Activated CD8-positive, alpha-beta memory T cell treated with anti-CD3 and anti-CD28 coated beads for 48 hours (primary cell): ENCODE results near the gene CDK14.

Experiments
- DNase-seq, 3 experiments: peaks; one replicate each; pipeline ENCODE4 v3.0.0-alpha.2; 2020; ENCODE audit warnings: low read depth in 2 of 3, low spot score in 2 of 3

CDK14 gene

GRCh38 chr7:90988996-90989765 is 393.1 kb downstream of the CDK14 start:
- no peak for DNase-seq

GRCh38 chr7:90994121-90994520 is 398.0 kb downstream of the CDK14 start:
- DNase-seq = no peak

GRCh38 chr7:90994601-90995000 is 398.5 kb downstream of the CDK14 start:
- DNase-seq = no peak

- DNase-seq = no peak
Observed at GRCh38 chr7:90995996-90996395, 399.9 kb downstream of the CDK14 start.

GRCh38 chr7:90999989-91000979 is 404.2 kb downstream of the CDK14 start:
- DNase-seq = no peak

GRCh38 chr7:91005024-91005423 is 408.9 kb downstream of the CDK14 start:
- no peak for DNase-seq

GRCh38 chr7:91005841-91006240 is 409.7 kb downstream of the CDK14 start:
- no peak for DNase-seq

- no peak for DNase-seq
Observed at GRCh38 chr7:91007371-91007770, 411.2 kb downstream of the CDK14 start.

GRCh38 chr7:91013078-91013477 is 417.0 kb downstream of the CDK14 start:
- DNase-seq = no peak

- DNase-seq = no peak
Observed at GRCh38 chr7:91019686-91020385, 423.7 kb downstream of the CDK14 start.

GRCh38 chr7:91020636-91021385 is 424.7 kb downstream of the CDK14 start:
- DNase-seq = no peak

GRCh38 chr7:91021956-91022355 is 425.8 kb downstream of the CDK14 start:
- no peak for DNase-seq

- DNase-seq = no peak
Observed at GRCh38 chr7:91025906-91026390, 429.8 kb downstream of the CDK14 start.

GRCh38 chr7:91029688-91030087 is 433.6 kb downstream of the CDK14 start:
- no peak for DNase-seq

GRCh38 chr7:91030680-91031380 is 434.7 kb downstream of the CDK14 start:
- no peak for DNase-seq

GRCh38 chr7:91031757-91032156 is 435.6 kb downstream of the CDK14 start:
- no peak for DNase-seq

GRCh38 chr7:91033574-91033973 is 437.5 kb downstream of the CDK14 start:
- no peak for DNase-seq

GRCh38 chr7:91034459-91035368 is 438.6 kb downstream of the CDK14 start:
- DNase-seq = no peak

- DNase-seq = no peak
Observed at GRCh38 chr7:91039033-91039432, 442.9 kb downstream of the CDK14 start.
